ENCODE measurements around the gene CPTP.

The CPTP gene

GRCh38 chr1:1319646-1319941 is 5.0 kb upstream of the CPTP start:
- no peak for DNase-seq (ENCODE audit: low spot score)

GRCh38 chr1:1320666-1321448 is 3.7 kb upstream of the CPTP start:
- peak; percentile 42 for DNase-seq (ENCODE audit: low spot score)

GRCh38 chr1:1321477-1321876 is 3.1 kb upstream of the CPTP start:
- no peak for DNase-seq (ENCODE audit: low spot score)

GRCh38 chr1:1322418-1322817 is 2.2 kb upstream of the CPTP start:
- DNase-seq (ENCODE audit: low spot score) = no peak

GRCh38 chr1:1322952-1323351 is 1.6 kb upstream of the CPTP start:
- DNase-seq (ENCODE audit: low spot score) = no peak

GRCh38 chr1:1324084-1324523 is 498 bp upstream of the CPTP start:
- DNase-seq (ENCODE audit: low spot score) = no peak

GRCh38 chr1:1325288-1326074 is 879 bp downstream of the CPTP start:
- DNase-seq (ENCODE audit: low spot score) = no peak

- DNase-seq (ENCODE audit: low spot score) = no peak
Measured at GRCh38 chr1:1326075-1326605, 1.5 kb downstream of the CPTP start.

GRCh38 chr1:1327291-1327690 is 2.7 kb downstream of the CPTP start:
- DNase-seq (ENCODE audit: low spot score) = no peak

- no peak for DNase-seq (ENCODE audit: low spot score)
Measured at GRCh38 chr1:1328254-1328653, 3.7 kb downstream of the CPTP start.

- DNase-seq (ENCODE audit: low spot score) = no peak
Measured at GRCh38 chr1:1329304-1330210, 5.0 kb downstream of the CPTP start.

- no peak for DNase-seq (ENCODE audit: low spot score)
Measured at GRCh38 chr1:1330366-1331067, 5.9 kb downstream of the CPTP start.

GRCh38 chr1:1331068-1331965 is 6.7 kb downstream of the CPTP start, which contains the start of gene TAS1R3:
TSS of gene TAS1R3 (plus strand) at chr1:1331280. CDS start at chr1:1331346, 66 bp downstream.
- DNase-seq (ENCODE audit: low spot score) = no peak

- no peak for DNase-seq (ENCODE audit: low spot score)
Measured at GRCh38 chr1:1332031-1332755, 7.6 kb downstream of the CPTP start.

GRCh38 chr1:1332774-1333480 is 8.3 kb downstream of the CPTP start:
- no peak for DNase-seq (ENCODE audit: low spot score)

- no peak for DNase-seq (ENCODE audit: low spot score)
Measured at GRCh38 chr1:1333551-1334241, 9.1 kb downstream of the CPTP start.

GRCh38 chr1:1334835-1335234 is 10.2 kb downstream of the CPTP start:
- DNase-seq (ENCODE audit: low spot score) = no peak

GRCh38 chr1:1335283-1335682 is 10.7 kb downstream of the CPTP start:
- DNase-seq (ENCODE audit: low spot score) = no peak

Data from hepatic stellate cell (primary cell).